IMR-90 (cell line): Measurements from ENCODE around the gene BRPF1. TPM values are rescaled to one million over a fixed set of nuclear protein-coding genes. Genes with fewer than 3 reads are reported as not detected.

Experiments used
- ATAC-seq: fragments of 200-7000 bp; cut with Tn5 transposase; 2 replicates; pipeline ENCODE4 v1.9.1; 2020; ENCODE audit warnings: low read depth, mild to moderate bottlenecking, moderate library complexity
- Bru-seq: library from RNA; stranded (reverse); fragments of 400-500 nt; gene quantifications from one replicate; lab custom pipeline; 2021; lab: Mats Ljungman, UMichigan
- BruChase-seq, 2 experiments: library from RNA; stranded (reverse); fragments of 400-500 nt; gene quantifications; one replicate each; lab custom pipeline; 2021; lab: Mats Ljungman, UMichigan
- BruUV-seq: library from RNA; stranded (reverse); fragments of 400-500 nt; replicated peaks from 2 replicates; lab custom pipeline; 2021; lab: Mats Ljungman, UMichigan
- CTCF ChIA-PET: fragments of 300-600 bp; formaldehyde crosslinking; extraction: SDS; loops from one replicate; lab custom pipeline; 2021; ENCODE audit warnings: antibody characterized with exemption; lab: Yijun Ruan, JAX
- POLR2A ChIA-PET: fragments of 300-600 bp; sonication (Branson Sonifier 250); formaldehyde crosslinking; loops from one replicate; lab custom pipeline; 2022; ENCODE audit warnings: antibody characterized with exemption; ENCODE audit not compliant: unreplicated experiment; lab: Charles Lee
- DNase-seq: peaks from one replicate; pipeline ENCODE4 v3.0.0; 2013
- H2AFZ ChIP-seq: replicated peaks from 2 replicates; pipeline ENCODE3; 2013; ENCODE audit warnings: low read length, mild to moderate bottlenecking; ENCODE audit not compliant: poor library complexity
- H2AK5ac ChIP-seq: 2 replicates; pipeline ENCODE4 v1.6.1; 2013; ENCODE audit warnings: low read depth, low read length, inconsistent platforms
- H2AK9ac ChIP-seq: replicated peaks from 2 replicates; pipeline ENCODE3; 2013; ENCODE audit warnings: mild to moderate bottlenecking, low read depth, low read length, moderate library complexity; ENCODE audit not compliant: poor library complexity
- H2BK120ac ChIP-seq: 2 replicates; pipeline ENCODE4 v1.6.1; 2013; ENCODE audit warnings: low read depth, low read length, inconsistent platforms
- H2BK15ac ChIP-seq: 3 replicates; pipeline ENCODE4 v1.6.1; 2013; ENCODE audit warnings: low read depth, low read length, inconsistent platforms
- H2BK20ac ChIP-seq: 2 replicates; pipeline ENCODE4 v1.6.1; 2013; ENCODE audit warnings: low read depth, mild to moderate bottlenecking, inconsistent platforms, low read length, moderate library complexity
- H2BK5ac ChIP-seq: 2 replicates; pipeline ENCODE4 v1.6.1; 2013; ENCODE audit warnings: mild to moderate bottlenecking, low read depth, low read length, inconsistent platforms; ENCODE audit not compliant: poor library complexity, severe bottlenecking
- H3K14ac ChIP-seq: replicated peaks from 2 replicates; pipeline ENCODE4 v1.6.1; 2013; ENCODE audit warnings: low read depth, low read length, inconsistent platforms
- H3K18ac ChIP-seq: 2 replicates; pipeline ENCODE4 v1.6.1; 2013; ENCODE audit warnings: low read depth, low read length, control low read depth
- H3K23ac ChIP-seq: 2 replicates; pipeline ENCODE4 v1.6.1; 2013; ENCODE audit warnings: low read depth, low read length, inconsistent platforms
- H3K27ac ChIP-seq: 2 replicates; pipeline ENCODE4 v1.5.1; 2013; ENCODE audit warnings: mild to moderate bottlenecking, control low read depth, low read length; ENCODE audit not compliant: insufficient read depth
- H3K27me3 ChIP-seq: 2 replicates; pipeline ENCODE4 v1.6.1; 2013; ENCODE audit warnings: low read length; ENCODE audit not compliant: control insufficient read depth, insufficient read depth
- H3K36me3 ChIP-seq: 2 replicates; pipeline ENCODE4 v1.6.1; 2013; ENCODE audit warnings: low read length, mixed read lengths; ENCODE audit not compliant: control insufficient read depth, insufficient read depth
- H3K4ac ChIP-seq: 2 replicates; pipeline ENCODE4 v1.6.1; 2013; ENCODE audit warnings: low read depth, low read length, inconsistent platforms
- H3K4me1 ChIP-seq: 2 replicates; pipeline ENCODE4 v1.6.1; 2013; ENCODE audit warnings: low read length, mixed read lengths; ENCODE audit not compliant: control insufficient read depth, insufficient read depth
- H3K4me2 ChIP-seq: 2 replicates; pipeline ENCODE4 v1.6.1; 2013; ENCODE audit warnings: low read depth, mild to moderate bottlenecking, control low read depth, low read length, moderate library complexity
- H3K4me3 ChIP-seq: 2 replicates; pipeline ENCODE4 v1.5.1; 2013; ENCODE audit warnings: low read depth, mild to moderate bottlenecking, control low read depth, low read length, moderate library complexity; ENCODE audit not compliant: insufficient read depth
- H3K56ac ChIP-seq: 2 replicates; pipeline ENCODE4 v1.6.1; 2013; ENCODE audit warnings: low read length, inconsistent platforms; ENCODE audit not compliant: insufficient read depth; ENCODE audit errors: extremely low read depth
- H3K79me1 ChIP-seq, 2 experiments: 2 replicates each; pipeline ENCODE4 v1.6.1; 2013; ENCODE audit warnings: low read length in 2 of 2, inconsistent platforms in 1 of 2, low read depth in 1 of 2
- H3K9ac ChIP-seq: 2 replicates; pipeline ENCODE4 v1.6.1; 2013; ENCODE audit warnings: low read depth, low read length, control low read depth
- H3K9me1 ChIP-seq: 2 replicates; pipeline ENCODE4 v1.6.1; 2013; ENCODE audit warnings: low read length, inconsistent platforms; ENCODE audit not compliant: insufficient read depth
- H3K9me3 ChIP-seq: 2 replicates; pipeline ENCODE4 v1.6.1; 2013; ENCODE audit warnings: low read length; ENCODE audit not compliant: control insufficient read depth, insufficient read depth
- H4K20me1 ChIP-seq: 2 replicates; pipeline ENCODE4 v1.6.1; 2013; ENCODE audit warnings: low read length, inconsistent platforms; ENCODE audit not compliant: insufficient read depth
- H4K5ac ChIP-seq: 2 replicates; pipeline ENCODE4 v1.6.1; 2013; ENCODE audit warnings: mild to moderate bottlenecking, low read depth, low read length, control low read depth
- H4K8ac ChIP-seq, 2 experiments: 2 replicates each; pipeline ENCODE4 v1.6.1; 2013; ENCODE audit warnings: low read depth in 2 of 2, low read length in 2 of 2, control low read depth in 1 of 2, inconsistent platforms in 1 of 2
- H4K91ac ChIP-seq: 2 replicates; pipeline ENCODE4 v1.6.1; 2013; ENCODE audit warnings: low read depth, low read length, inconsistent platforms; ENCODE audit not compliant: insufficient read depth
- BHLHE40 ChIP-seq: fragments of 150-350 bp; IDR thresholded peaks from 2 replicates; pipeline ENCODE4 v1.6.1; 2016; ENCODE audit warnings: mild to moderate bottlenecking, low read depth, low read length
- CHD1 ChIP-seq: IDR thresholded peaks from 2 replicates; pipeline ENCODE4 v1.6.1; 2012; ENCODE audit warnings: low read depth, low read length, improper control_type of control experiment
- CTCF ChIP-seq: conservative IDR thresholded peaks from 2 replicates; pipeline ENCODE4 v1.5.1; 2012; ENCODE audit warnings: mild to moderate bottlenecking, low read depth, low read length, improper control_type of control experiment
- ELK1 ChIP-seq: fragments of 150-350 bp; IDR thresholded peaks from 2 replicates; pipeline ENCODE4 v1.6.1; 2016; ENCODE audit warnings: low read depth, mild to moderate bottlenecking, low read length, moderate library complexity, borderline replicate concordance
- FOS ChIP-seq: fragments of 150-350 bp; IDR thresholded peaks from 2 replicates; pipeline ENCODE4 v1.6.1; 2016; ENCODE audit warnings: low read depth, low read length
- MAZ ChIP-seq: IDR thresholded peaks from 2 replicates; pipeline ENCODE4 v1.6.1; 2012; ENCODE audit warnings: low read depth, mild to moderate bottlenecking, low read length, improper control_type of control experiment, moderate library complexity, borderline replicate concordance
- MXI1 ChIP-seq: IDR thresholded peaks from 2 replicates; pipeline ENCODE4 v1.6.1; 2012; ENCODE audit warnings: low read depth, mild to moderate bottlenecking, low read length, moderate library complexity, borderline replicate concordance
- NFE2L2 ChIP-seq: fragments of 150-350 bp; IDR thresholded peaks from 2 replicates; pipeline ENCODE4 v1.6.1; 2016; ENCODE audit warnings: low read depth, mild to moderate bottlenecking, low read length
- POLR2A ChIP-seq: IDR thresholded peaks from 2 replicates; pipeline ENCODE4 v1.6.1; 2012; ENCODE audit warnings: mild to moderate bottlenecking, low read depth, low read length
- WGBS, 2 experiments: methylation state at CpG; one replicate each; pipeline versions ENCODE4 v1.1.5 to v1.1.7; 2013; ENCODE audit warnings: missing lambda C conversion rate in 2 of 2; ENCODE audit not compliant: insufficient read length in 1 of 2; ENCODE audit errors: extremely low coverage in 2 of 2; 5-methylcytosine and 5-hydroxymethylcytosine counted together
- dilution Hi-C: fragments of 300-500 bp; cut with HindIII; formaldehyde crosslinking; loops from one replicate; pipeline ENCODE4 v1.14.3; 2018; ENCODE audit warnings: low sequenced_read_pairs; ENCODE audit not compliant: unreplicated experiment
- in situ Hi-C: fragments of 300-500 bp; cut with MboI; formaldehyde crosslinking; loops from 3 replicates; pipeline ENCODE4 v1.14.3; 2019; ENCODE audit warnings: low sequenced_read_pairs, inconsistent platforms, mixed read lengths
- intact Hi-C: fragments of 100-400 bp; cut with micrococcal nuclease; formaldehyde crosslinking; loops from 2 replicates; pipeline ENCODE4 v1.10.0; 2022
- long read RNA-seq: library from polyadenylated mRNA; unstranded; transcript quantifications from one replicate; pipeline ENCODE4 v2.0.0, GENCODE V29; 2021; ENCODE audit not compliant: unreplicated experiment
- polyA plus RNA-seq, 3 experiments: library from polyadenylated mRNA; depleted of rRNA; stranded (reverse); fragments of >200 nt; gene quantifications; 2 replicates each; pipeline ENCODE4 v1.2.3, GENCODE V29; 2012; ENCODE audit warnings: low replicate concordance in 1 of 3
- total RNA-seq: library from RNA; depleted of rRNA; stranded (reverse); fragments of >200 nt; gene quantifications from 2 replicates; pipeline ENCODE4 v1.2.3, GENCODE V29; 2012; rRNA removed
- TF ChIP-seq, protein P1 (sequence below): fragments of 150-350 bp; IDR thresholded peaks from 2 replicates; pipeline ENCODE4 v1.6.1; 2017; ENCODE audit warnings: mild to moderate bottlenecking, antibody characterized with exemption, low read length, low read depth

BRPF1 gene
- total RNA-seq: 15.6 and 16.4 TPM in 2 replicates
- polyA plus RNA-seq (2012; rRNA removed): 13.6 and 15.1 TPM in 2 replicates
- polyA plus RNA-seq (2012; cell fraction: cytosol; rRNA removed): 7.4 and 8.8 TPM in 2 replicates
- 24.9 and 42.4 TPM in 2 replicates for polyA plus RNA-seq (2012; cell fraction: nucleus; rRNA removed; ENCODE audit: low replicate concordance)
- Bru-seq, nascent RNA: percentile 72 among the genes with signal in this experiment
- percentile 54 among the genes with signal in this experiment for BruChase-seq, experiment 1, labeled RNA remaining after a 6-hour chase
- percentile 62 among the genes with signal in this experiment for BruChase-seq, experiment 2, labeled RNA remaining after a 2-hour chase
- long read RNA-seq, full-length matches to known transcripts: 1 of 9 reads
- long read RNA-seq, partial matches to known transcripts: 6 of 9 reads
- long read RNA-seq, other reads (novel, unspliced or antisense): 2 of 9 reads

DNA sequence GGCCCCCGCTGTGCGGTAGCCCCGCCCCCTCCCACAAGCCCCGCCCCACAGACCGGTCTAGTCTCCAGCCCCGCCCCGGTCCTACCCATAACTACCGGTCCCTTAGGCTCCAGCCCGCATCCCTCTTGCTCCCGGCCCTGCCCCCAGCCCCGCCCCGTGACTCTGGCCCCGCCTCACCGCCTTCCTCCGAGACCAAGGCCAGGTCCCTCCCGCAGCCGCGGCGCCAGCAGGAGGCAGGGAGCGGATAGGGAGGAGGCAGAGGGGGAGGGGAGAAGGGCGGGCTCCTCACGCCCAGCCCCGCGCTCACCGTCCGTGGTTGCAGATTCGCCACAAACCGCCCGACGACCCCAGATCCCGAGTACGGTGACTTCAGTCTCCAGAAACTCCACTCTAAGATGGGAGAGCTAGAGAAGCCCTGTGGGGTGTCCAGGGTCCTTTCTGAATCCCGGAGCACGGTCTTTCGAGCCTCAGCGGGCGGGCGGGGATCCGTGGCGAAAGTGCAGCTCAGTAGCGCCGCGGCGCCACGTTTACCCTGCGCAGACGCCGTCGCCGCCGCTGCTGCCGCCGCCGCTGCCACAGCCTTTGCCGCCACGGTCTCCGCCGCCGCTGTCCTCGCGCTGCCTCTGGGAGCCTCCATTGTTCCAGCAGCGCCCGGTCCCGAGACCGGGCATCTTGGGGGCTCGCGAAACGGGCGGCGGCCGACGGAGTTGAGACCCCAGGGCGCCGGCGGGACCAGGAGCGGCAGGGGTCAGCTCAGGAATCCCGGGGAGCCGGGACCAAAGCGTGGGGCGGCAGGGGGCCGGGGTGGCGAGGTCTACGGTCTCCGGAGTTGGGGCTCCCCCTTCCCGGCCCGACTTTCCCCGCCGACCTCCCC lies at the start of gene BRPF1:
TSS of gene BRPF1 (plus strand) at position 530 of the 874 bp plus-strand sequence. CDS start 2,406 bp downstream, outside the sequence.
- Histone ChIP-seq H3K9me1 (peaks cover 10% of the 10 kb centered on the region; the same call in 1 of the 2 replicates), H3K4me2 (peak within 1 kb of the TSS; percentile 90), H2AK9ac (peak within 1 kb of the TSS; percentile 92), H3K9ac (peak within 1 kb of the TSS; percentile 100), H4K20me1 (peaks cover 25% of the 10 kb centered on the region), H3K79me1 (peaks cover 12 to 35% of the 10 kb centered on the region in 2 experiments; a peak in 3 of 4 replicates), H3K18ac (peak within 1 kb of the TSS; percentile 99), H3K4me3 (peak within 1 kb of the TSS; percentile 94), H3K14ac (peak within 1 kb of the TSS; percentile 98), H2BK15ac (peak within 1 kb of the TSS; percentile 97; the same call in 1 of the 3 replicates), H3K27ac (peak within 1 kb of the TSS; percentile 100), H3K36me3 (peaks cover 10% of the 10 kb centered on the region), H3K9me3 (no peaks in the 10 kb centered on the region), H3K4ac (peak within 1 kb of the TSS; percentile 99), H4K91ac (peak within 1 kb of the TSS; percentile 100), H2BK20ac (peak within 1 kb of the TSS; percentile 98), H2AK5ac (peak within 1 kb of the TSS; percentile 71; the same call in 1 of the 2 replicates), H3K4me1 (peaks cover 8% of the 10 kb centered on the region; the same call in 1 of the 2 replicates), H4K5ac (peak within 1 kb of the TSS; percentile 99), H2BK120ac (peak within 1 kb of the TSS; percentile 100), H3K56ac (peak within 1 kb of the TSS; percentile 100), H2AFZ (peak within 1 kb of the TSS; percentile 100), H3K27me3 (no peaks in the 10 kb centered on the region), H2BK5ac (peak within 1 kb of the TSS; percentile 99), H3K23ac (peak within 1 kb of the TSS; percentile 99), H4K8ac (peak within 1 kb of the TSS; percentile 100)
- intact Hi-C loops: loop anchor here (1.0 to 5.0 kb wide), 2 partner anchors 18 to 61 kb away; partner anchors contain the start of genes ARPC4, OGG1 and TADA3
- in situ Hi-C loops: no loop called here
- no TSS peak for BruUV-seq
- 0% methylated on average over 41 of the region's 88 CpGs; no CpG with 5 or more reads in 1 of the 2 experiments for WGBS, 2 experiments
- DNase-seq: peak; percentile 99
- dilution Hi-C loops: no loop called here
- POLR2A ChIA-PET: no interaction called here
- CTCF ChIA-PET: interaction anchor here (0.6 kb wide), 1 partner anchor 742 kb away, joined by 3 read pairs; no protein-coding TSS in a partner anchor
- ATAC-seq: peak; percentile 97
- no peak for TF ChIP-seq BHLHE40
- TF ChIP-seq MAZ: peak; percentile 94; the same call in 1 of the 2 replicates
- TF ChIP-seq, protein P1, sequence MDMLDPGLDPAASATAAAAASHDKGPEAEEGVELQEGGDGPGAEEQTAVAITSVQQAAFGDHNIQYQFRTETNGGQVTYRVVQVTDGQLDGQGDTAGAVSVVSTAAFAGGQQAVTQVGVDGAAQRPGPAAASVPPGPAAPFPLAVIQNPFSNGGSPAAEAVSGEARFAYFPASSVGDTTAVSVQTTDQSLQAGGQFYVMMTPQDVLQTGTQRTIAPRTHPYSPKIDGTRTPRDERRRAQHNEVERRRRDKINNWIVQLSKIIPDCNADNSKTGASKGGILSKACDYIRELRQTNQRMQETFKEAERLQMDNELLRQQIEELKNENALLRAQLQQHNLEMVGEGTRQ: peak; percentile 67; the same call in 1 of the 2 replicates
- no peak for TF ChIP-seq NFE2L2
- TF ChIP-seq CHD1: no peak
- TF ChIP-seq CTCF: no peak; the same call in 1 of the 2 replicates
- no peak for TF ChIP-seq ELK1
- peak; percentile 75 for TF ChIP-seq POLR2A
- TF ChIP-seq FOS: no peak
- peak; percentile 34; the same call in 1 of the 2 replicates for TF ChIP-seq MXI1
